Measurements from ENCODE around the gene SLC35D3.

GRCh38 chr6:136969433-136969832 lies 47.3 kb downstream of the SLC35D3 start:
- TF ChIP-seq, protein P1, sequence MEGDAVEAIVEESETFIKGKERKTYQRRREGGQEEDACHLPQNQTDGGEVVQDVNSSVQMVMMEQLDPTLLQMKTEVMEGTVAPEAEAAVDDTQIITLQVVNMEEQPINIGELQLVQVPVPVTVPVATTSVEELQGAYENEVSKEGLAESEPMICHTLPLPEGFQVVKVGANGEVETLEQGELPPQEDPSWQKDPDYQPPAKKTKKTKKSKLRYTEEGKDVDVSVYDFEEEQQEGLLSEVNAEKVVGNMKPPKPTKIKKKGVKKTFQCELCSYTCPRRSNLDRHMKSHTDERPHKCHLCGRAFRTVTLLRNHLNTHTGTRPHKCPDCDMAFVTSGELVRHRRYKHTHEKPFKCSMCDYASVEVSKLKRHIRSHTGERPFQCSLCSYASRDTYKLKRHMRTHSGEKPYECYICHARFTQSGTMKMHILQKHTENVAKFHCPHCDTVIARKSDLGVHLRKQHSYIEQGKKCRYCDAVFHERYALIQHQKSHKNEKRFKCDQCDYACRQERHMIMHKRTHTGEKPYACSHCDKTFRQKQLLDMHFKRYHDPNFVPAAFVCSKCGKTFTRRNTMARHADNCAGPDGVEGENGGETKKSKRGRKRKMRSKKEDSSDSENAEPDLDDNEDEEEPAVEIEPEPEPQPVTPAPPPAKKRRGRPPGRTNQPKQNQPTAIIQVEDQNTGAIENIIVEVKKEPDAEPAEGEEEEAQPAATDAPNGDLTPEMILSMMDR (IDR thresholded peaks at IDR 0.05): no peak
- no peak for TF ChIP-seq EZH2 (IDR thresholded peaks at IDR 0.05; ENCODE audit: borderline replicate concordance, insufficient read depth, low read depth, low read length, poor library complexity, severe bottlenecking)

Data from B cell (primary cell).